ENCODE data around the gene SPIN1.

SPIN1 gene

GRCh38 chr9:88443480-88444113 is 55.4 kb downstream of the SPIN1 start:
- TF ChIP-seq, protein P1, sequence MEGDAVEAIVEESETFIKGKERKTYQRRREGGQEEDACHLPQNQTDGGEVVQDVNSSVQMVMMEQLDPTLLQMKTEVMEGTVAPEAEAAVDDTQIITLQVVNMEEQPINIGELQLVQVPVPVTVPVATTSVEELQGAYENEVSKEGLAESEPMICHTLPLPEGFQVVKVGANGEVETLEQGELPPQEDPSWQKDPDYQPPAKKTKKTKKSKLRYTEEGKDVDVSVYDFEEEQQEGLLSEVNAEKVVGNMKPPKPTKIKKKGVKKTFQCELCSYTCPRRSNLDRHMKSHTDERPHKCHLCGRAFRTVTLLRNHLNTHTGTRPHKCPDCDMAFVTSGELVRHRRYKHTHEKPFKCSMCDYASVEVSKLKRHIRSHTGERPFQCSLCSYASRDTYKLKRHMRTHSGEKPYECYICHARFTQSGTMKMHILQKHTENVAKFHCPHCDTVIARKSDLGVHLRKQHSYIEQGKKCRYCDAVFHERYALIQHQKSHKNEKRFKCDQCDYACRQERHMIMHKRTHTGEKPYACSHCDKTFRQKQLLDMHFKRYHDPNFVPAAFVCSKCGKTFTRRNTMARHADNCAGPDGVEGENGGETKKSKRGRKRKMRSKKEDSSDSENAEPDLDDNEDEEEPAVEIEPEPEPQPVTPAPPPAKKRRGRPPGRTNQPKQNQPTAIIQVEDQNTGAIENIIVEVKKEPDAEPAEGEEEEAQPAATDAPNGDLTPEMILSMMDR (conservative IDR thresholded peaks at IDR 0.05; ENCODE audit: low read depth, low read length), result no peak
- no peak for DNase-seq (ENCODE audit: low read depth)
- no peak overlapping the region for H3K4me3 ChIP-seq (ENCODE audit: low read length)

GRCh38 chr9:88446728-88447127 is 58.5 kb downstream of the SPIN1 start:
- TF ChIP-seq, protein P1 (conservative IDR thresholded peaks at IDR 0.05; ENCODE audit: low read depth, low read length), result no peak
- DNase-seq (ENCODE audit: low read depth), result no peak
- no peak overlapping the region for H3K4me3 ChIP-seq (ENCODE audit: low read length)

DNA sequence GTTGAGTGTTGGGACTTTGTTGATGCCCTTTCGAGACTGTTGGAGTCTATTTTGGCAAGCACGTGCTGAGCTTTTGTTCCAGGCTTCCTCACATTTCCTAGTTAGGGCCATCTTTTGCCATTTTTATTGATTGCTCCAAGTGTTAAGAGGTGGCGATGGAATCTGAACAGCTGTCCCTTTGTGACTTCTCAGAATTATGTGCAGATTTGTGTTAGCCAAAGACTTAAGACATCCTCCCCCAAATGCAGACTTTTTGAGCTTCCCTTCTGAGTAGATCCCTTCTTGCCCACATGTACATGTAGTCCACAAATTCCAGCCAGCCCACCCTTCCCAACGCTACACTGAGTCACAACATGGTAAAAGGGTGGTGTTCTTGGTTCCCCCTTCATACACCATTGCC is 59.2 kb downstream of the SPIN1 start:
- TF ChIP-seq, protein P1 (conservative IDR thresholded peaks at IDR 0.05; ENCODE audit: low read depth, low read length), result no peak
- DNase-seq (ENCODE audit: low read depth), result no peak
- H3K4me3 ChIP-seq (ENCODE audit: low read length), result no peak overlapping the region

DNA sequence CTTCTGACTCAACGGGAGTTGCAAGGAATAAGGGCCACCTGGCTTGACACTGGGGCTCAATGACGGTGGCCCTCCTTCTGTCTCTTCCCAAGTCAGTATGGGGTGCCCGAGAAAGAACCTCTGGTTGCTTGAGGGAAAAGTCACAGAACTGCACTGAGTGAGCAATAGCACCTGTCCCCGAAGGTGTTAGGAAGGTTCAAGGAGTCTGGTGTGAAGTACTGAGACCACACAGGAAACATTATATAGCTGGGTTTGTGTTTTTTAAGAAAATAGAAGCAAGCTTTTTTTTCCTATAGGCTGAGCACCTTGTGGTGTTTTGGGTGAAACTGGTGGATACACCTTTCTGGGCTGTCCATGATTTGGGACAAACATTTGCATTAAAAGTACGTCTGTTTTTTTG is 62.9 kb downstream of the SPIN1 start:
- TF ChIP-seq, protein P1 (conservative IDR thresholded peaks at IDR 0.05; ENCODE audit: low read depth, low read length), result no peak
- DNase-seq (ENCODE audit: low read depth), result no peak

DNA sequence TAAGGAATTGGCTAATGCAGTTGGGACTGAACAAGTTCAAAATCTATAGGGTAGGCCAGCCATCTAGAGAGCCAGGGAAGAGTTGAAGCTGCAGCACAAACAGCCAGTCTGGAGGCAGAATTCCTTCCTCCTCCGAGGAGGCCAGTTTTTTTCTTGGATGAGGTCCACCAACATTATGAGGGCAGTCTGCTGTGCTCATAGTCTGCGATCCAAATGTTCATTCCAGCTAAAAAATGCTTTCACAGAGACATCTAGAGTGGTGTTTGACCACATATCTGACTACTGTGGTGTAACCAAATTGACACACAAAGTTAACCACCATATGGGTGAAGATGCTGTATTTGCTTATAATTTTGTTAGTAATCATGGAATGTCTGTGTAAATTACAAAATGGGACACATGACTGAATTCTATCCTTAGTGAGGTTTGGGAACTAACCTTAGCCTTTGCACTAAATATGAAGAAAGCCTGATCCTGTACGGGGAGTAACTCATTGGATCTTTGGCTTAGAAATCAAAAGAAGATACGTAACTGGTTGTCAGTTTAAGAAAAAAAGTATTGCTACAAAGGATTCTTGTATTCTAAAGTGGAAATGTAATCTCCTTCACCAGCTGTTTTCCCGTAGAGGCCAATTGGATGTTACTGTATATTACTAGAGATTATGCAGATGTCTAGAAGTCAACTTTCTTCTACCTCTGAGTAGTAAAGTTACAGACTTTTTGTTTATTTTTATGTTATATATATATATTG is 70.6 kb downstream of the SPIN1 start:
- TF ChIP-seq, protein P1 (conservative IDR thresholded peaks at IDR 0.05; ENCODE audit: low read depth, low read length), result no peak
- H3K4me3 ChIP-seq (ENCODE audit: low read length), result no peak overlapping the region
- DNase-seq (ENCODE audit: low read depth), result no peak

More for the DNA sequence above, 62.9 kb downstream of the SPIN1 start:
- no peak overlapping the region for H3K4me3 ChIP-seq (ENCODE audit: low read length)

DNA sequence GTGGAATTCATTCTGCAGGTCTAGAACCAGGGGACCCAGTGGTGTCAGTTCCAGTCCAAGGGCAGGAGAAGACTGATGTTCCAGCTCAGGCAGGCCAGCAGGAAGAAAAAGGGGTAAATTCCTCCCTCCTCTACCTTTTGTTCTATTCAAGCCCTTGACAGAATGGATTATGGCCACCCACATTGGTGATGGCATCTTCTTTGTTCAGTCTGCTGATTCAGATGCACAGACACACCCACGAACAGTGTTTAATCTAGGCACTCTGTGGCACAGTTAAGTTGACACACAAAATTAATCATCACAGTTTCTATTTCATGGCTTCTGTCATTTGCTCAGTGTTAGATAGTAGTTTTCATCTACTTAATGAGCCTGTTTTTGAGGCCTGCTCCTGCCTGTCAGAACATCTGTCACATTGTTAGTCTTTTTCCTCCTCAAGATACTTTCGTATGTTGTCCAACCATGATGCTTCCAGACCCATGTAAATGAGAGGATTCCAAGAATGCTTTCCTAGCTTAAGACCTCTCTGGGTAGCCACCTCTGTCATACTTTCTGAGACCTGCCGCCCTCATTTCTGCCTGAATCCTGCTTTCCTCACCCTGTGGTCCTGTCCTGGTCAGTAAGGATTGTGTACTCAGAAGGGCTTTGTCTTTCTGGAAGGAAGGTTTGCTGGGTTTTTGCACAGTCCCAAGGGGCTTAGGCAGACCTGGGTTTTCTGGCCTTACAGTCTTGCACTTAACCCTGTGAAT is 72.5 kb downstream of the SPIN1 start:
- TF ChIP-seq, protein P1 (conservative IDR thresholded peaks at IDR 0.05; ENCODE audit: low read depth, low read length), result no peak
- no peak overlapping the region for H3K4me3 ChIP-seq (ENCODE audit: low read length)
- DNase-seq (ENCODE audit: low read depth), result no peak
